Right lung (tissue), 5 donors: ENCODE measurements around the gene EXOSC10. TPM values are rescaled to one million over a fixed set of nuclear protein-coding genes. Genes with fewer than 3 reads are reported as not detected.
"Not testable (repeated sequence)": the region's sequence is repeated elsewhere in the genome, so short reads cannot be mapped to it uniquely, and the experiment has no call there.

Source experiments
- DNase-seq, 2 donors: peaks; one replicate each; pipeline ENCODE4 v3.0.0-alpha.2; 2013
- polyA plus RNA-seq, 5 donors: library from polyadenylated mRNA; unstranded; fragments of 120-200 nt; gene quantifications; one replicate each; pipeline versions ENCODE4 v1.2.1 to v1.2.3, GENCODE V29; 2013; ENCODE audit warnings: inconsistent platforms in 1 of 5, low replicate concordance in 1 of 5; ENCODE audit not compliant: insufficient read length in 5 of 5, insufficient read depth in 1 of 5

The EXOSC10 gene
- polyA plus RNA-seq, 5 donors, result 98.9 to 121 (median 109) TPM

DNA sequence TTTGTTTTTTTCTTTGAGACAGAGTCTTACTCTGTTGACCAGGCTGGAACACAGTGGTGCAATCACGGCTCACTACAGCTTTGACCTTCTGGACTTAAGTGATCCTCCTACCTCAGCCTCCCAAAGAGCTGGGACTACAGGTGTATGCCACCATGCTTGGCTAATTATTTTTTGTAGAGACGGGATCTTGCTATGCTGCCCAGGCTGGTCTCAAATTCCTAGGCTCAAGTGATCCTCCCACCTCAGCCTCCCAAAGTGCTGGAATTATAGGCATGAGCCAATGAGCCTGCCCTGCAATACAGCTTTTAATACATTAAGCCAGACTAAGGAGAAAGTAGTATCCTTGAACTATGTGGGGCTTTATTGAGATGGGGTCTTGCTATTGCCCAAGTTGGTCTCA lies 16.6 kb upstream of the EXOSC10 start:
- no peak for DNase-seq

DNA sequence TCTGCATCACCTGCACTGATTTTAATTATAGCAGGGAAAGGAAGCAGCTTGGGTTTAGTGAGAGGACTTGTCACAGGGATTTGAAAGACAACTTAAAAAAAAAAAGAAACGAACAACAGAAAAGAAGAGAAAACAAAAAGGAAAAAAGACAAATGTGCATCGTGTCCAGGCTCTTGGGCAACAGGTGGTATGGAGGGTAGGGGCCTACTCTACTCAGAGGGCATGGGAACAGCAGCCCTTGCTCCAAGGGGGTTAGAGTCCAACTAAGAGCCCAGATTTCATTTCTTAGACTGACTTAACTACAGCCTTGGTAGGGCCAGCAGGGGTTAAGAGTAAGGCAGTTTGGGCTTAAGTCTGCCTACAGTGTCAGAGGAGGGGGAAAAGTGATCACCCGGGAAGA lies 15.3 kb upstream of the EXOSC10 start:
- no peak for DNase-seq

DNA sequence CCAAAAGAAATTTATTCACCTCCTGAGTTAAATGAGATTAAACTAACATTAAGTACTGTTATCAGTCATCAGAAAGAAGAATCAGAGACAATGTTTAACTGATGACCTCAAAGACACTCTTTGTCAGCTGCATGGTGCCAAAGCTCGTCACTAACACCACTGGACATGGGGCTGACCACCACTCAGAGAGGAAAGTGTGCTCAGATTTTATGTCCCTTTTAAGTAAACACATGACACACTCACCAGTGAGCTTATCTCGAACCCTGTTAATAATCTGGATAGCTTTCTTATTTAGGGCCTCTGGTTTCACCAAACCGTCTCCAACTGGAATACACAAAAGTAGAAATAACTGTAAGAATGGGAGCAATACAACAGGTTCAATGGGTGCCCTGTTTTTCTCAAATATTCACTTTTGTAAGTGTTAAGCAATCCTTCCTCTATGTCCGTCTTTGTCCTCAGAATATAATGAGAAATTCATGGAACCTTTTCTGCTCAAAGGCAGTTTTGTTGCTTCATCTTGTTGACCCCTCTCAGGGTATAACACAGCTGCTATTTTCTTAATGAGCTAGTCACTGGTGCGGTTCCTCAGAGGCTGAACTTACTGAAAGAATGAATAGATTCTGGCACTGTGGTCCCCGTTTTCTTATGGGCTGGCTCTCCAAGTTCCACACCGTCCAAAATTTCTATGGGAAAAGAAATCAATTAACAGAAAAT lies 9.5 kb upstream of the EXOSC10 start:
- peak; percentile 42 to 58 for DNase-seq

DNA sequence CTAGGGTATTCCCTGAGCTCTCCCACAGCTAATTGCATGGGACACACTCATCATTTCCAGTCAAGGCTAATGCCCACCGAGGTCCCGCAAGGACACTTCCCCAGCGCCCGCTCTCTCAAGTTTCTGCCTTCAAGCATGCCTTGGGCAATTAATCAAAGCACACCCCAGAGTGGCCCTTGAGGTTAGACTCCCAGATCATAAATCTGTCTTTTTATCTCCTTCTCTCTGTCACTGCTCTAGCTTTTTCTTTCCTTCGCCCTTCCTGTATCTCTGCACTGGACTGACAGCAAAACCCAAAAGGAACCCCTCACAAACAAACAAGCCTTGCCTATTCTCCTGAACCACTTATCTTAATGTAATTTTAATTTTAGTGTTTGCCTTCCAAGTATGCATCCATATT lies 7.9 kb upstream of the EXOSC10 start:
- peak in 1 of 2 donors; percentile 36 for DNase-seq

DNA sequence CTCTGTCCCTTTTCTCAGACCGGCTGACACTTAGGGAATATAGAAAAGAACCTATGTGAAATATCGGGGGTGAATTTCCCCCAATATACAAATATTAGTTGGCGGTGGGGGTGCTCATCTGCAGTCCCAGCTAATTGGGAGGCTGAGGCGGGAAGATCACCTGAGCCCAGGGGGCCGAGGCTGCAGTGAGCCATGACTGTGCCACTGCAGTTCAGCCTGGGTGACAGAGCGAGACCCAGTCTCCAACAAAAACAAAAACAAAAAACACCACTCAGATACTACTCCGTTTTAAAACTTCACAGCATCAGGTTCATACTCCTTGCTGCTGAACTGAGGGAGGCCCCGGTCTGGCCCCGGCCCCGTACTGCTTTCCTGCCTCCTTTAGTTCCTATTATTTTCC lies 5.9 kb upstream of the EXOSC10 start:
- no peak for DNase-seq

DNA sequence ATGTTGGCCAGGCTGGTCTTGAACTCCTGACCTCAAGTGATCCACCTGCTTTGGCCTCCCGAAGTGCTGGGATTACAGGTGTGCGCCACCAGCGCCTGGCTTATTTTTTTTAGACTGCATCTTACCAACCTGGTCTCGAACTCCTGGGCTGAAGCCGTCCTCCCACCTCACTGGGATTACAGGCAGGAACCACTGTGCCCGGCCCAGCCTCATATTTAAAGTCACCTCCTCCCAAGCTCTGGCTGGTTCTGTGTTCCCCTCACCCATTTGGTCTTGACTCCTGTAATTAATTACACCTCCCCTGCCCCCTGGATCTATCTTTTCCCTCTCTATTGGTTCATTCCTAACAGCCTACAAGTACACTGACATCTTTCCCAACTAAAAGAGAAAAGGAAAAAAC lies 1.7 kb upstream of the EXOSC10 start:
- DNase-seq, result no peak

DNA sequence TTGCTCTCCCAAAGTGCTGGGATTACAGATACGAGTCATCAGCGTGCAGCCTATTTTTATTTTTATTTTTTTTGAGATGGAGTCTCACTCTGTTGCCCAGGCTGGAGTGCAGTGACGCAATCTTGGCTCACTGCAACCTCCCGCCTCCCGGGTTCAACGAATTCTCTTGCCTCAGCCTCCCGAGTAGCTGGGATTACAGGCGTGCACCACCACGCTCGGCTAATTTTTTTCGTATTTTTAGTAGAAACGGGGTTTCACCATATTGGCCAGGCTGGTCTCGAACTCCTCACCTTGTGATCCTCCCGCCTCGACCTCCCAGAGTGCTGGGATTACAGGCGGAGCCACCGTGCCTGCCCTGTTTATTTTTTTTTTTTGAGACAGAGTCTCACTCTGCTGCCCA lies 1.1 kb upstream of the EXOSC10 start:
- not testable (repeated sequence) for DNase-seq

DNA sequence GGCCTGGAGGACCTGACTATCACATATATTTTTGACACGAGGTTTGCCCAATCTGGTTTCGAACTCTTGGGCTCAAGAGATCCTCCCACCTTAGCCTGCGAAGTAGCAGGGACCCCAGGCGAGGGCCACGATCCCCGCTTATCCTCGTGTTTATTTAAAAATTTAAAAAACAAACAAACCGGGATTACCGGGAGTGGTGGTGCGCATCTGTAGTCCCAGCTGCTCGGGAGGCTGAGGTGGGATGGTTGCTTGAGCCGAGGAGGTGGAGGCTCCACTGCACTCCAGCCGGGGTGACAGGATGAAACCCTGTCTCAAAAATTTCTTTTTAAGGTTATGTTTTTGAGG lies 452 bp upstream of the EXOSC10 start:
- DNase-seq, result no peak

DNA sequence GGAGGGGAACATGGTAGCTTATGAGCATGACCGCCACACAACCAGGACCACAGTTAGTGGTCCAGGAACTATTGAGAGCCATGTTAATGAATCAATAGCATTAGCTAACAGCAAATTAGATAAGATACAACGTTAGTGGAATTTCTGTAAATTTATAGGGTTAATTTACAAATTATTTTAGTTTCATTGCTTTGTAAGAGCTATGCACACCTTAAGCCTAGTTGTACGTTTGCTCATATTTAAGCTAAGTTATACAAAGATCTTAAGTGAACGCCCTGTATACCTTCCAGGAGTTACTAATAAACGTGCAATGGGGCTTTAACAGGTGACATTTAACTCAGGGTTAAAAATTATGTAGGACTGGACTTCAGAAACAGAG lies 749 bp downstream of the EXOSC10 start:
- DNase-seq, result no peak

DNA sequence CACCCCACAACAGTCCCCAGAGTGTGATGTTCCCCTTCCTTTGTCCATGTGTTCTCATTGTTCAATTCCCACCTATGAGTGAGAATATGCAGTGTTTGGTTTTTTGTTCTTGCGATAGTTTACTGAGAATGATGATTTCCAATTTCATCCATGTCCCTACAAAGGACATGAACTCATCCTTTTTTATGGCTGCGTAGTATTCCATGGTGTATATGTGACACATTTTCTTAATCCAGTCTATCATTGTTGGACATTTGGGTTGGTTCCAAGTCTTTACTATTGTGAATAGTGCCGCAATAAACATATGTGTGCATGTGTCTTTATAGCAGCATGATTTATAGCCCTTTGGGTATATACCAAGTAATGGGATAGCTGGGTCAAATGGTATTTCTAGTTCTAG lies 15.9 kb downstream of the EXOSC10 start:
- DNase-seq, result not testable (repeated sequence)

DNA sequence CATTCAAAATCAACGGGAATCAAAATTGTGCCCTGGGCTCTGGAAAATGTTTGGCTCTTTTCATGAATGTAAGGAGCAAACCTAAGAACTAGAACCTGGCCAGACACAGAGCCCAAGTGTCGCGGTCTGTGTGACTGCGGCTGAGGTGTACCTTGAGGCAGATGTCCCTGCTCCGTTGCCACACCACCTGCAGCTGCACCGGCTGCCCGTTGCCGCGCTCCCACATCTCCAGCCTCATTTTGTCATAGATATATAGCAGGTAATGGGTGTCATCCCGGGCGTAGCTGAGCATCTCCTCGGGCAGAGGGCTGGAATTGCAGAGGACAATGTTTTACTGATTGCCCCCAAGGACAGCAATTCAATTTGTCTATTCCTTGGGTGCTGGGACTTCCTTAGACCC lies 18.7 kb downstream of the EXOSC10 start:
- no peak for DNase-seq

DNA sequence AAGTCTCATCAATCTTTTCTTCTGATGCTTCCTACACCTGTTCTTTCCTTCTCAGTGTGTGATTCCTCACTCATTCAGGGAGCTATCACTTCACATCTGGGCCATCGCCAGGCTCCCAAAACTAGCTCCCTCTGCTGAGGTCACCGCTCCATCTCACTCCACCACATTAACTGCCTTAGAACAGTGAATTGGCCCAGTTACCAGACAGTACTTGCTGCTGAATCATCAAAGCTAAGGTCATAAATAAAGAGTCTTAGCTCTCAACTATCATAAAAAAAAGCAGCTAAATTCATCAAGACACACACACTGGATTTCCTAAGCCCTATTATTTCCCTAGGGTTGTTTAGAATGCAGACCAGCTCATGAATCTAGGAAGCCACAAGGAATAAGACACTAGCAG lies 21.0 kb downstream of the EXOSC10 start:
- no peak for DNase-seq

DNA sequence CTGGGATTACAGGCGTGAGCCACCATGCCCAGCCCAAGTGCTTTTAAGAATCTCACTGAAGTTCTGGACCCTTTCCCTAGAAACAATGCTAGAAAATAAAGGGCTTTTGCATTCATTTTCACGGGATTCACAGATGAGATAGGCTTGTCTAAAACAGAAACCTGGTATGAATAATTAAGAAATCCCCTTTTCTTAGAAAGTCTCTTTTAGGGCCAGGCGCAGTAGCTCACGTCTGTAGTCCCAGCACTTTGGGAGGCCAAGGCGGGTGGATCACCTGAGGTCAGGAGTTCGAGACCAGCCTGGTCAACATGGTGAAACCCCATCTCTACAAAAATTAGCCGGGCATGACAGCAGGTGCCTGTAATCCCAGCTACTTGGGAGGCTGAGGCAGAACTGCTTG lies 26.3 kb downstream of the EXOSC10 start:
- not testable (repeated sequence) for DNase-seq

DNA sequence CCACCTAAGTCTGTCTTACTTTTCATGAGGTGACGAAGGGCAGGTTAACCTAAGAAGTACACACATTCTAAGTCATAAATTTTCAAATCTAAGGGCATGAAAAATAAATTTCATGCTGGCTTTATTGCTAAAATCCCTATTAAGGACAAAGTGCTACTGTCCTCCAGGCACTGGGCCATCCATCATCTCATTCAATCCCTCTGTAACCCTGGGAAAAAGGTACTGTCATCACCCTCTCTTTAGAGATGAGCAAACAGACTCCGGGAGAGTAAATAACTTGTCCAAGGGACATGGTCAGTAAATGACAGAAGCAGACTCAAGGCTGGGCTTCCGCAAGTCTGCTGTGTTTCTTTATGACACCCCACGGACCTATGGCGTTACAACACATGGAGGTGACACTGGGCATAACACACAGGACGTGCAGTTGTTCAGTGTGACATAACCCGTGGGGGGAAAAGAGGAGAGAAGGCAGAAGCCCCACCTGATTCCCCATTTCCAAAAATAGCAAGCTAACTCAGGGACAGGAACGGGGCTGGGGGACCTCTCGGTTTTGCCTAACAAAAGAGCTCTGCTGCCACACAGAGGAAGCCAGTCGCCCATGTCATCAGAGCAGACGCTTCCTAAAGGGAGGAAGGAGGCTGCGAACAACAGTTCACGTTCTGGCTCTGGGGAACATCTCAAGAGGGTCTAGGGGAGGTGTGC lies 27.3 kb downstream of the EXOSC10 start:
- no peak for DNase-seq

DNA sequence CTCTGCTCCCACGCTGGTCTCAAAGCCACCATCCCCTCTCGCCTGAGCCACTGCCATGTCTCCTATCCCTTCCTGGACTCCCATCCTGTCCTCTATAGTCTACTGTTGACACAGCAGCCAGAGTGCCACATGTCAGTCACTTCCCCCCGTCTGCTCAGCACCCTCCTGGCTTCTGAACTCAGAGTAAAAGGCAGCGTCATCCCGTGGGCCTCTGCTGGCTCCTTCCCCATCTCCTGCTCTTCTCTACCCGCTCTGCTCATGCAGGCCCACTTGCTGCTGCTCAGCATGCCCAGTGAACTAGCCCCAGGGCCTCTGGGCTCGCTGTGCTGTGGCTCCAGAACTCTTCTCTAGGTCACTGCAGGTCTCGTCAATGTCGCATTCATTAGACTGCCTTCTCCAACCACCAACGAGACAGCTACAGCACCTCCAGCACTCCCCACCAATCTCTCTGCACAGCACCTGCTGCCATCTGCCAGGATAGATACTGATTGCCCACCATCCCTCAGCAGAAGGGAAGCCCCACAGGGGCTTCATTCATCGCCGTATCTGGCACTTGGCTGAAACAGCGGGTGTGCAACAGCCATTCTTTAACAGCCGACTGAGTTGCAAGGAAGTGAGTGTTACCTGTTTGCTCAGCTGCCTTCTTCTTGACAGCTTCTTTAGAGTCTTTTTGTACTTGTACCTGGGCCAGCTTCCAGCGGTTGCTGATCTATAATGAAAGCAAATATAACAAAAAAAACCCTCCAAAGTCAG lies 28.0 kb downstream of the EXOSC10 start:
- DNase-seq, result no peak

DNA sequence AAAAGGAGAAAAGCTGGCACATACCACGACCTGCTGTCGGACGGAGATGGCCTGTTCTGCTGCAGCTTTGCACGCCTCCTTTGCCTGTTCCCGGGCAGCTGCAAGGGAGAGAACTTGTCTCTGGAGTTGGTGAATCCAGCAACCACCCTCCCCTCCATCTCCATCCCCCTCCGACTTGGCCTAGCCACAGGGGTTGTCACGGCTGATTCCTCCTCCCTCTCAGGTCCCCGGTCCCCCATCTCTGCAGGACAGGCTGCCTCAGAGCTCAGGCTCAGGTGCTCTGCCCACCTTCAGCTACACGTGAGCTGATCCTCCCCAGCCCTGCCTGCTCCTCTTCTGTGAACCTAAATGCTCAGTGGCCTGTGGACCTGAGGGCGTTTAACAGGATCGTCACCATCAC lies 28.8 kb downstream of the EXOSC10 start:
- no peak for DNase-seq

DNA sequence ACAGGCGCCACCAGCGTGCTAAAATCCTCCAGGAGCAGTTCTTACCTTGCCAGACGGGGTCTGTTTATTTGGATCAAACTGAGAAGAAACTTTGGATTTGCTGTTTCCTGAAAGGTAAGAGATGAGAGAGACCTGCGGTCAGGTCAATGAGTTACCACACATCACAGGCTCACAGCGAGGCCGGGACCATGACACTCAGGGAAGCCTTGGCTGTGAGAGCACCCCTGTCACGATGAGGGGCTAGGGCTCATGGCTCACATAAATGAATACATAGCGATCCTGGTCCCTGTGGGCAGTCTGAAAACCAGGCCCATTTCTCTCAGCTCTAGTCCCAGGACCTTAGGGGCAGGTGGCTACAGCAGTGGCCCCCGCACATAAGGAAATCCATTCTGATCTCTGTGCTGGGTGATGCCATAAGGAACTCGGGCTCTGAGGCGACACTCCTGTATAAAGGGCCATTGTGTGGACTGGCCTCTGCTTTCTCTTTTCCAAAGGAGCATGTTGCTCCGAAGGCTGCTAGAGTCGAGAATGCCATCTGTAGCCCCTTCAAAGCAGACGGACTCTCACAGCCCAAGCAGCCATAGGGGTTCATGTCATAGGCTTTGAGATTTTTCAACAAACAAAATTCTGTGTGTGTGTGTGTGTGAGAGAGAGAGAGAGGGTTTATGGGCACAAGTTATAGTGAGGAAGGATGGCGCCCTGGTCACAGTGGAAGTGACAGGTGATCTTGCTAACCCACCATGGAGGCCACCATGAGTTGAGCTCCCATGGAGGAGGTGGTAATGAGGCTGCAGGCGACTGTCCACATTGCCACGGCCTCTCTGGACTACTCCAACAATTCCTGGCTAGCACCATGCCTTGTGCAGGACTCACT lies 30.8 kb downstream of the EXOSC10 start:
- no peak for DNase-seq

DNA sequence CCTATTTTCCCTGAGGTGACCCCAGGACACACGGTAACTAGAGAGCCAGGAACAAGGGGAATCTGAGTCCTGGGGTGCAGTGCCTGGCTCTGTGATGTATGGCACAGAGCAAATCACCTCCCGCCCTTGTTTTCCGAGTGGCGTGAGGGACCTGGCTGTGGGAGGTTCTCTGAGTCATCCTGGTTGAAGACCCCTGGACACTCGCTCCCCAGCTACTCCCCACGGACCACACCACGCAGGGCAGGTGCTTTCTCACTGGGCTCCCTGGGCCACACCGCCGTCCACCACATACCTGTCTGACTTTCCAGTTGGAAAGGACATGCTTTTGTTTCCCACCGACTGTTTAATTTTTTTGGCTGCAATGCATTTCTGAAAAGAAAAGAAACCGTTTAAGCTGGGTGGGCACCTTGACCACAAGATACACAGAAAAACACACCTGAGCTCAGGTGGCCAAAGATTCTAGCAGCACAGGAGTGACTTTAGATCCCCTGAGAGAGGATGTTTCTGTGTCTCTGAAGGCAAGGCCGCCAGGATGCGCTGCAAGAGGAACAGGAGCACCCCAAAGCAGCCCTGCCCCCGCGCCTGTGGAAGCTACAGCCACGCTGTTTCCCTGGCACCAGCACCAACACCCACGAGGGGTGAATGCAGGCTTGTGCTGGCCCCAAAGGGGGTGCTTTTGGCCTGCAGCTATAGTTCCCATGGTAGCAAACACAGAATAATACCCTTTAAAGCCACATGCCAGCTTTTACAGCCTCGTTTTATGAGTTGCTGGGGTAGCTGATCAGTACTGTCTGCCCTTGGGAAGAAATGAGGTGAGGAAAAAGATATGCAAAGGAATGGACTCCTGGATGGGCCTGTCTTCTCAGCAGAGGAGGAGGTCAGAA lies 31.7 kb downstream of the EXOSC10 start:
- DNase-seq, result no peak

DNA sequence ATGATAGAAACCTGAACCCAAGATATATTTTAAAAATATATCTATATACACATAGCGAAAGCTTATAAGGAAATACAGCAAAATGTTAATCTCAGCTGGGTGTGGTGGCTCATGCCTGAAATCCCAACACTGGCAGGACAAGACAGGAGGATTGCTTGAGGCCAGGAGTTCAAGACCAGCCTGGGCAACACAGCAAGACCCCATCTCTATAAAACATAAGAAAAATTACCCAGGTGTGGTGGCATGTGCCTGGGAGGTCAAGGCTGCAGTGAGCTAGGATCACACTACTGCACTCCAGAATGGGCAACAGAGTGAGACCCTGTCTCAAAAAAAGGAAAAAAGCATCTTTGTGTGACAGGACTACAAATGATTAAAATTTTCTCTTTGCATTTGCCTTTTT lies 33.9 kb downstream of the EXOSC10 start:
- DNase-seq, result no peak

DNA sequence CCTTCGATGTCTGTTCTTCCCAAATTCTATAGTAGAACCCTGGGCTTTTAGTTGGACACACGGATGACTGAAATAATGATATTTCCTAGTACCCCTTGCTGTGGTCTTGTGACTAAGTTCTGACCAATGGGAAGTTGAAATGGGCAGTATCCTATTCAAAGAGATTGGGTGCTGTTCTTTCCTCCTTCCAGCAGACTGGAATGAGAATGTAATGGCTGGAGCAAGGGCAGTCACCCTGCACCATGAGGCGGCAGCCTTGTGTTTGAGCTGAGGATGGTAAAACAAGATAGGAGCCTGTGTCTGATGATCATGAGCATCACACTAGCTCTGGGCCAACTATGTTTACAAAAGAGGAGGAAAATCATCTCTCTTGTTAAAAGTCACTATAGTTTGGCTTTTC lies 34.7 kb downstream of the EXOSC10 start:
- no peak for DNase-seq

DNA sequence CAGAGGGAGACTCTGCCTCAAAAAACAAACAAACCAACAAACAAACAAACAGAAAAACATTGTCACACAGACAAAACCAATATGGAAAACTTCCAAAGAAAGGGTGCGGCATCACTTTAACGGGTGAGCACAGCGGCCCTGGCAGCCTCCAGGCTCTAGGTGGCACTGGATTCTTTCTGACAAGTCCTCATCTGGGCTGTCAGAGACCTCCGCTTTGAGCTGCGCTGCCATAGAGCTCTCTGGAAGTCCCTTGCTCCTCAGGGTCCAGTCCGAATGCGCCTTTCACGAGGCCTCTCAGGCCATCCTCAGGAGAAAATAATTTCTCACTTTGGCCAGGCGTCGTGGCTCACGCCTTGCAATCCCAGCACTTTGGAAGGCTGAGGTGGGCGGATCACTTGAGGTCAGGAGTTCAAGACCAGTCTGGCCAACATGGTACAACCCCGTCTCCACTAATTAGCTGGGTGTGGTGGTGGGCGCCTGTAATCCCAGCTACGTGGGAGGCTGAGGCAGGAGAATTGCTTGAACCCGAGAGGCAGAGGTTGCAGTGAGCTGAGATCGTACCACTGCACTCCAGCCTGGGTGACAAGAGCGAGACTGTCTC lies 35.6 kb downstream of the EXOSC10 start:
- DNase-seq, result not testable (repeated sequence)
